Esophagus squamous epithelium (tissue), 5 donors: ENCODE results near the gene RBBP8NL. TPM values are rescaled to one million over a fixed set of nuclear protein-coding genes. Genes with fewer than 3 reads are reported as not detected.

Experiments
- DNase-seq: peaks from one replicate; lab custom pipeline; 2025; lab: John Stamatoyannopoulos, UW
- H3K27ac ChIP-seq, 4 donors: fragments of 200-600 bp; sonication (generic); one replicate each; pipeline ENCODE4 v1.5.1; 2016 to 2019; ENCODE audit warnings: mild to moderate bottlenecking in 1 of 4
- H3K27me3 ChIP-seq, 4 donors: fragments of 200-600 bp; sonication (generic); 1 replicate in 3 of 4; 2 replicates in 1 of 4; pipeline versions ENCODE4 v1.5.1 to v1.6.0; 2017 to 2021; ENCODE audit warnings: antibody characterized with exemption in 1 of 4
- H3K36me3 ChIP-seq, 3 donors: fragments of 200-600 bp; sonication (generic); one replicate each; pipeline ENCODE4 v1.5.1; 2016 to 2019
- H3K4me1 ChIP-seq, 3 donors: fragments of 200-600 bp; sonication (generic); one replicate each; pipeline ENCODE4 v1.5.1; 2017 to 2019
- H3K4me3 ChIP-seq, 4 donors: fragments of 200-600 bp; sonication (generic); 1 replicate in 3 of 4; 2 replicates in 1 of 4; pipeline ENCODE4 v1.5.1; 2016 to 2019; ENCODE audit warnings: mild to moderate bottlenecking in 2 of 4, moderate library complexity in 1 of 4
- H3K9me3 ChIP-seq, 3 donors: fragments of 200-600 bp; sonication (generic); one replicate each; pipeline ENCODE4 v1.5.1; 2016 to 2019
- POLR2A ChIP-seq, 4 donors: fragments of 450-650 bp; IDR thresholded peaks; one replicate each; pipeline ENCODE4 v1.6.1; 2017; ENCODE audit warnings: antibody characterized with exemption in 4 of 4, mild to moderate bottlenecking in 4 of 4, moderate library complexity in 3 of 4
- WGBS, 2 donors: methylation state at CpG; one replicate each; pipeline ENCODE4 v1.1.5; 2018; 5-methylcytosine and 5-hydroxymethylcytosine counted together
- intact Hi-C: fragments of 100-400 bp; cut with DNase I; formaldehyde crosslinking; loops from one replicate; pipeline ENCODE4 v1.15.0; 2022
- total RNA-seq, 4 donors: library from RNA; depleted of rRNA; stranded (reverse); fragments of >200 nt; gene quantifications; one replicate each; pipeline ENCODE4 v1.1.0, GENCODE V29; 2016
- TF ChIP-seq, protein P1 (sequence below), 6 experiments: fragments of 450-650 bp in 4 of 6; fragments of 200-600 bp in 2 of 6; sonication (generic) in 2 of 6; IDR thresholded peaks; one replicate each; pipeline ENCODE4 v1.5.1; 2016 to 2019; ENCODE audit warnings: antibody characterized with exemption in 6 of 6, mild to moderate bottlenecking in 4 of 6, moderate library complexity in 4 of 6
- donor health status: DM: yes; HTN: yes; CAD: no.

RBBP8NL gene
- total RNA-seq, 4 donors from 2014 or later = 1.1 to 6.2 (median 4.0) TPM

- Histone ChIP-seq H3K27ac (no peak overlapping the region), H3K9me3 (no peaks in the 10 kb centered on the region), H3K36me3 (peaks cover 0 to 72% (median 14%) of the 10 kb centered on the region in 3 donors), H3K4me3 (no peak overlapping the region), H3K4me1 (peaks cover 15 to 33% (median 20%) of the 10 kb centered on the region in 3 donors), H3K27me3 (no peaks in the 10 kb centered on the region)
- 79 to 80% methylated on average over 27 to 28 of the region's 29 CpGs for WGBS, 2 donors
- TF ChIP-seq POLR2A (IDR thresholded peaks at IDR 0.05) = no peak
- TF ChIP-seq, protein P1, sequence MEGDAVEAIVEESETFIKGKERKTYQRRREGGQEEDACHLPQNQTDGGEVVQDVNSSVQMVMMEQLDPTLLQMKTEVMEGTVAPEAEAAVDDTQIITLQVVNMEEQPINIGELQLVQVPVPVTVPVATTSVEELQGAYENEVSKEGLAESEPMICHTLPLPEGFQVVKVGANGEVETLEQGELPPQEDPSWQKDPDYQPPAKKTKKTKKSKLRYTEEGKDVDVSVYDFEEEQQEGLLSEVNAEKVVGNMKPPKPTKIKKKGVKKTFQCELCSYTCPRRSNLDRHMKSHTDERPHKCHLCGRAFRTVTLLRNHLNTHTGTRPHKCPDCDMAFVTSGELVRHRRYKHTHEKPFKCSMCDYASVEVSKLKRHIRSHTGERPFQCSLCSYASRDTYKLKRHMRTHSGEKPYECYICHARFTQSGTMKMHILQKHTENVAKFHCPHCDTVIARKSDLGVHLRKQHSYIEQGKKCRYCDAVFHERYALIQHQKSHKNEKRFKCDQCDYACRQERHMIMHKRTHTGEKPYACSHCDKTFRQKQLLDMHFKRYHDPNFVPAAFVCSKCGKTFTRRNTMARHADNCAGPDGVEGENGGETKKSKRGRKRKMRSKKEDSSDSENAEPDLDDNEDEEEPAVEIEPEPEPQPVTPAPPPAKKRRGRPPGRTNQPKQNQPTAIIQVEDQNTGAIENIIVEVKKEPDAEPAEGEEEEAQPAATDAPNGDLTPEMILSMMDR (IDR thresholded peaks at IDR 0.05) = no peak
- intact Hi-C loops = no loop called here
- no peak for DNase-seq
Measured at GRCh38 chr20:62390317-62391164, 36.8 kb downstream of the RBBP8NL start.

DNA sequence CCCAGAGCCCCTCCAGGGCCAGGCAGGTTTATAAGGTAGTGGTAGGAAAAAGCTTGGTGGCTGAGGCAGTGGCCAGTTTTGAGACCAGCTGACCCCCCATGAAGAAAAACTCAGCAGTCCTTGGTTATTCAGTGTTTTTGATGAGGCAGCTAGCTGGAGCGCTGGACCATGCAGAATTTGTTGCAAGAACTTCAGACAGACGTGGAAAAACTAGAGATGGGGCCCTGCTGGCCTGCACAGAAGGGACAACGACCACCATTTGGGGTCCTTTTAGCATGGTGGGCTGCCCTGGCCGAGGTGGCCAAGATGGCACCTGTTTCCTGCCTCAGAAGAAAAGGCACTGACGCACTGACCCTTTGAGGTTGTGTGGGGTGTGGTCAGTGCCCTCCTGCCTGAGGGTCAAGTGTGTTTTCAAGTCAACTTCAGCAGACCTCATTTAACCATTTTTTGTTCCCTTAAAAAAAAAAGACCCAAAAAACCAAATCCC, 37.7 kb downstream of the RBBP8NL start:
- 70 to 77% methylated on average over 5 of the region's 5 CpGs for WGBS, 2 donors
- TF ChIP-seq, protein P1 (IDR thresholded peaks at IDR 0.05) = no peak
- no peak for TF ChIP-seq POLR2A (IDR thresholded peaks at IDR 0.05)
- Histone ChIP-seq H3K36me3 (peaks cover 0 to 66% (median 14%) of the 10 kb centered on the region in 3 donors), H3K4me3 (no peak overlapping the region), H3K27me3 (no peaks in the 10 kb centered on the region), H3K27ac (no peak overlapping the region), H3K9me3 (no peaks in the 10 kb centered on the region), H3K4me1 (peaks cover 15 to 42% (median 26%) of the 10 kb centered on the region in 3 donors)
- no peak for DNase-seq
- intact Hi-C loops = no loop called here

GRCh38 chr20:62388839-62389600, 38.3 kb downstream of the RBBP8NL start:
- Histone ChIP-seq H3K27me3 (no peaks in the 10 kb centered on the region), H3K27ac (no peak overlapping the region), H3K36me3 (peaks cover 0 to 60% (median 12%) of the 10 kb centered on the region in 3 donors), H3K9me3 (no peaks in the 10 kb centered on the region), H3K4me1 (peaks cover 15 to 46% (median 26%) of the 10 kb centered on the region in 3 donors), H3K4me3 (no peak overlapping the region)
- no peak for TF ChIP-seq POLR2A (IDR thresholded peaks at IDR 0.05)
- TF ChIP-seq, protein P1 (IDR thresholded peaks at IDR 0.05) = no peak
- intact Hi-C loops = no loop called here
- DNase-seq = no peak
- 70 to 84% methylated on average over 8 to 9 of the region's 11 CpGs for WGBS, 2 donors

- no peak for TF ChIP-seq POLR2A (IDR thresholded peaks at IDR 0.05)
- TF ChIP-seq, protein P1 (IDR thresholded peaks at IDR 0.05) = no peak
- Histone ChIP-seq H3K27ac (peak overlapping the region; percentile 98 to 99 (median 98)), H3K9me3 (no peaks in the 10 kb centered on the region), H3K4me1 (peaks cover 15 to 46% (median 26%) of the 10 kb centered on the region in 3 donors), H3K36me3 (peaks cover 0 to 51% (median 10%) of the 10 kb centered on the region in 3 donors), H3K4me3 (peak overlapping the region; percentile 83 to 100 (median 97)), H3K27me3 (no peaks in the 10 kb centered on the region)
- intact Hi-C loops = no loop called here
- 54 to 57% methylated on average over 10 of the region's 20 CpGs for WGBS, 2 donors
- no peak for DNase-seq
Measured at GRCh38 chr20:62387933-62388635, 39.3 kb downstream of the RBBP8NL start.
